Hepatocyte (in vitro differentiated cells): Measurements from ENCODE around the gene HCLS1. TPM values are rescaled to one million over a fixed set of nuclear protein-coding genes. Genes with fewer than 3 reads are reported as not detected.

Experiments
- DNase-seq: peaks from one replicate; pipeline ENCODE4 v3.0.0-alpha.2; 2016; ENCODE audit warnings: low spot score
- H2AFZ ChIP-seq: fragments of 200-600 bp; sonication (generic); 2 replicates; pipeline ENCODE4 v1.6.0; 2016; ENCODE audit warnings: antibody characterized with exemption, mild to moderate bottlenecking
- H3K27ac ChIP-seq: fragments of 200-600 bp; sonication (generic); 2 replicates; pipeline ENCODE4 v1.5.1; 2016; ENCODE audit warnings: mild to moderate bottlenecking
- H3K27me3 ChIP-seq: fragments of 200-600 bp; sonication (generic); 2 replicates; pipeline ENCODE4 v1.6.1; 2016
- H3K36me3 ChIP-seq: fragments of 200-600 bp; sonication (generic); replicated peaks from 2 replicates; pipeline ENCODE4 v1.5.1; 2016; ENCODE audit warnings: low read depth; ENCODE audit not compliant: insufficient read depth
- H3K4me1 ChIP-seq: fragments of 200-600 bp; sonication (generic); 2 replicates; pipeline ENCODE4 v1.5.1; 2016; ENCODE audit warnings: mild to moderate bottlenecking, moderate library complexity; ENCODE audit not compliant: insufficient read depth
- H3K4me2 ChIP-seq: fragments of 200-600 bp; sonication (generic); 2 replicates; pipeline ENCODE4 v1.6.0; 2016
- H3K4me3 ChIP-seq: fragments of 200-600 bp; sonication (generic); 2 replicates; pipeline ENCODE4 v1.5.1; 2016; ENCODE audit warnings: mild to moderate bottlenecking
- H3K79me2 ChIP-seq: fragments of 200-600 bp; sonication (generic); 2 replicates; pipeline ENCODE4 v1.6.0; 2017; ENCODE audit warnings: mild to moderate bottlenecking
- H3K9me2 ChIP-seq: fragments of 200-600 bp; sonication (generic); replicated peaks from 2 replicates; pipeline ENCODE4 v1.6.0; 2017; ENCODE audit warnings: mild to moderate bottlenecking; ENCODE audit not compliant: insufficient read depth
- H3K9me3 ChIP-seq: fragments of 200-600 bp; sonication (generic); 2 replicates; pipeline ENCODE4 v1.5.1; 2016; ENCODE audit warnings: low read depth, mild to moderate bottlenecking
- H4K20me1 ChIP-seq: fragments of 200-600 bp; sonication (generic); 2 replicates; pipeline ENCODE4 v1.6.0; 2016; ENCODE audit warnings: mild to moderate bottlenecking; ENCODE audit not compliant: insufficient read depth, poor library complexity, severe bottlenecking
- CTCF ChIP-seq: fragments of 200-600 bp; sonication (generic); IDR thresholded peaks from 2 replicates; pipeline ENCODE4 v1.5.1; 2016; ENCODE audit warnings: antibody characterized with exemption, mild to moderate bottlenecking; ENCODE audit not compliant: poor library complexity
- EZH2 ChIP-seq: fragments of 200-600 bp; sonication (generic); IDR thresholded peaks from 2 replicates; pipeline ENCODE4 v1.6.1; 2016; ENCODE audit warnings: antibody characterized with exemption, mild to moderate bottlenecking, borderline replicate concordance
- EZH2phosphoT487 ChIP-seq: fragments of 200-600 bp; sonication (generic); IDR thresholded peaks from one replicate; pipeline ENCODE4 v1.6.1; 2018; ENCODE audit warnings: antibody characterized with exemption, mild to moderate bottlenecking, low read depth, moderate library complexity; ENCODE audit not compliant: unreplicated experiment, severe bottlenecking
- WGBS: methylation state at CpG from one replicate; pipeline ENCODE4 v1.1.6; 2016; ENCODE audit warnings: low lambda C conversion rate; ENCODE audit errors: missing lambda C conversion rate; 5-methylcytosine and 5-hydroxymethylcytosine counted together
- polyA plus RNA-seq: library from polyadenylated mRNA; unstranded; fragments of >200 nt; fragmentation: Nextera tagmentation; extraction: Ambion mirVana; gene quantifications from 2 replicates; pipeline ENCODE4 v1.2.1, GENCODE V29; 2016
- total RNA-seq: library from RNA; depleted of rRNA; stranded (reverse); fragments of >200 nt; gene quantifications from 2 replicates; pipeline ENCODE4 v1.2.3, GENCODE V29; 2014

The HCLS1 gene
- total and polyA plus RNA-seq, 2 experiments from 2014 or later = 1.3 TPM; not detected in 1

- Histone ChIP-seq H3K9me2 (no peaks in the 10 kb centered on the region), H2AFZ (no peak overlapping the region)
- 91% methylated on average over 4 of the region's 4 CpGs for WGBS
These were observed 34.2 kb downstream of the HCLS1 start for GRCh38 chr3:121626495-121626894.

GRCh38 chr3:121624147-121624899, 36.4 kb downstream of the HCLS1 start:
- no peak for DNase-seq
- H3K79me2 ChIP-seq = no peaks in the 10 kb centered on the region
- H3K27me3 ChIP-seq = no peaks in the 10 kb centered on the region
- H2AFZ ChIP-seq = no peak overlapping the region
- H3K4me1 ChIP-seq = no peaks in the 10 kb centered on the region
- TF ChIP-seq EZH2 (no peak), EZH2phosphoT487 (no peak), CTCF (no peak)
- no peaks in the 10 kb centered on the region for H3K9me3 ChIP-seq
- no peaks in the 10 kb centered on the region for H3K9me2 ChIP-seq
- H3K4me3 ChIP-seq = no peak overlapping the region
- H3K4me2 ChIP-seq = no peak overlapping the region
- no peaks in the 10 kb centered on the region for H3K36me3 ChIP-seq
- no peak overlapping the region for H3K27ac ChIP-seq
- 81% methylated on average over 14 of the region's 14 CpGs for WGBS
- H4K20me1 ChIP-seq = no peaks in the 10 kb centered on the region

More at GRCh38 chr3:121626495-121626894, 34.2 kb downstream of the HCLS1 start:
- no peaks in the 10 kb centered on the region for H3K36me3 ChIP-seq
- no peak for DNase-seq
- no peaks in the 10 kb centered on the region for H3K79me2 ChIP-seq
- TF ChIP-seq CTCF (no peak), EZH2 (no peak), EZH2phosphoT487 (no peak)
- H3K27me3 ChIP-seq = no peaks in the 10 kb centered on the region
- no peaks in the 10 kb centered on the region for H3K9me3 ChIP-seq
- no peaks in the 10 kb centered on the region for H4K20me1 ChIP-seq
- no peak overlapping the region for H3K27ac ChIP-seq
- no peak overlapping the region for H3K4me3 ChIP-seq
- no peak overlapping the region for H3K4me2 ChIP-seq
- H3K4me1 ChIP-seq = no peaks in the 10 kb centered on the region

- TF ChIP-seq EZH2 (no peak), EZH2phosphoT487 (no peak), CTCF (no peak)
- DNase-seq = no peak
- no peaks in the 10 kb centered on the region for H3K9me3 ChIP-seq
- H2AFZ ChIP-seq = no peak overlapping the region
- no peaks in the 10 kb centered on the region for H3K4me1 ChIP-seq
- no peak overlapping the region for H3K4me2 ChIP-seq
- H3K79me2 ChIP-seq = no peaks in the 10 kb centered on the region
- no peaks in the 10 kb centered on the region for H3K27me3 ChIP-seq
- 98% methylated on average over 6 of the region's 6 CpGs for WGBS
- H3K4me3 ChIP-seq = no peak overlapping the region
- no peak overlapping the region for H3K27ac ChIP-seq
- no peaks in the 10 kb centered on the region for H4K20me1 ChIP-seq
- H3K36me3 ChIP-seq = no peaks in the 10 kb centered on the region
- H3K9me2 ChIP-seq = no peaks in the 10 kb centered on the region
These were observed 39.2 kb downstream of the HCLS1 start for GRCh38 chr3:121621491-121621890.
